SU-DHL-6 (cell line): ENCODE measurements around the gene WDR72.

Source experiments
- CTCF ChIP-seq: fragments of 200-600 bp; sonication (generic); IDR thresholded peaks from one replicate; pipeline ENCODE4 v1.5.1; 2017; ENCODE audit warnings: antibody characterized with exemption, mild to moderate bottlenecking, low read length, moderate library complexity; ENCODE audit not compliant: insufficient read depth, poor library complexity, severe bottlenecking
- EZH2phosphoT487 ChIP-seq: fragments of 200-600 bp; sonication (generic), shearing (Covaris generic); conservative IDR thresholded peaks from 2 replicates; pipeline ENCODE4 v1.6.1; 2018; ENCODE audit warnings: mild to moderate bottlenecking, antibody characterized with exemption, low read length, moderate library complexity, mixed read lengths

- TF ChIP-seq CTCF, result no peak
- no peak for TF ChIP-seq EZH2phosphoT487
Observed at GRCh38 chr15:53469422-53469821, 290.0 kb downstream of the WDR72 start.
